Measurements from ENCODE around the gene FNDC1.

FNDC1 gene

DNA sequence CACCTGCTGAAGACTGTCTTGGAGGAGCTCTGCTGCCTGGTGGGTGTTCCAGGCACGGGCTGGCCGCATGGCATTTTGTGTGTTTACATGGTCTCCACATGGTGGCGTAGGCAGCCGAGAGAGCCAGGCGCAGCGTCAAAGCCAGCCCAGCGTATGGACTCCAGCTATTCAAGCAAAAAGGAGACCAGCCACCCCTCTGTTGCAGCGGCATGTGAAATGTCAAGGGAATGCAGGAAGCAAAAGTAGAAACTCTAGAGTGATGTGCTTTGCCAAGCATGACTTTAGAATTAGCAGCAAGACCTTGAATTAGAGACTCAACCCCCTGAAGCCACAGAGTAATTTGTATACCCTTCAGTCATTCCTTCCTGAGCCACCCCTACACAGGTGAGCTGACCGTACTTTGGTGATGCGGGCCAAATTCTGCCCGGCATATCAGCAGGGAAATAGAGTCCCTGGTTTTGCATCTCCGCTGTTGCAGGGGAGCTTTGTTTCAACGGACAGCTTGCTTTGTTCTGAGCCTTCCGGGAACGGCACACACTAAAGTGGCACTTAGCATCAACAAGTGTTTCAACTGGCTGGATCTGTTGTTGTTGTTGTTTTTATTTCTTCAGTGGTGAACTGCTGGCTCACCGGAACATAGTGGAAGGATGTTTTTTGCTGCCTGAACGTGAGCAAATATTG is 48.5 kb downstream of the FNDC1 start:
- DNase-seq (ENCODE audit: insufficient read length, low spot score), result peak; percentile 58
- peak; percentile 77 for FAIRE-seq

GRCh38 chr6:159220093-159220492 is 50.9 kb downstream of the FNDC1 start:
- FAIRE-seq, result no peak
- no peak for DNase-seq (ENCODE audit: insufficient read length, low spot score)
- TF ChIP-seq POU2F2 (IDR thresholded peaks at IDR 0.05; ENCODE audit: low read depth, low read length) (no peak), SPI1 (IDR thresholded peaks at IDR 0.05; ENCODE audit: low read depth, low read length) (no peak), POLR2A (IDR thresholded peaks at IDR 0.05; ENCODE audit: low read depth, low read length) (no peak)

More for the DNA sequence above, 48.5 kb downstream of the FNDC1 start:
- no peak for TF ChIP-seq POU2F2 (IDR thresholded peaks at IDR 0.05; ENCODE audit: low read depth, low read length)
- no peak for TF ChIP-seq POLR2A (IDR thresholded peaks at IDR 0.05; ENCODE audit: low read depth, low read length)
- TF ChIP-seq PAX5 (IDR thresholded peaks at IDR 0.05; ENCODE audit: insufficient read depth, low read length, severe bottlenecking), result no peak
- no peak for TF ChIP-seq SPI1 (IDR thresholded peaks at IDR 0.05; ENCODE audit: low read depth, low read length)
- TF ChIP-seq TAF1 (IDR thresholded peaks at IDR 0.05; ENCODE audit: low read depth, low read length), result no peak
- TF ChIP-seq POLR2AphosphoS5 (IDR thresholded peaks at IDR 0.05; ENCODE audit: low read depth, low read length), result no peak

- no peak for DNase-seq (ENCODE audit: insufficient read length, low spot score)
- no peak for TF ChIP-seq POLR2AphosphoS5 (IDR thresholded peaks at IDR 0.05; ENCODE audit: low read depth, low read length)
- TF ChIP-seq SPI1 (IDR thresholded peaks at IDR 0.05; ENCODE audit: low read depth, low read length), result no peak
- no peak for TF ChIP-seq TAF1 (IDR thresholded peaks at IDR 0.05; ENCODE audit: low read depth, low read length)
- TF ChIP-seq POLR2A (IDR thresholded peaks at IDR 0.05; ENCODE audit: low read depth, low read length), result no peak
- TF ChIP-seq POU2F2 (IDR thresholded peaks at IDR 0.05; ENCODE audit: low read depth, low read length), result no peak
- TF ChIP-seq PAX5 (IDR thresholded peaks at IDR 0.05; ENCODE audit: insufficient read depth, low read length, severe bottlenecking), result no peak
- peak; percentile 23 for FAIRE-seq
Measured at GRCh38 chr6:159221486-159222170, 52.4 kb downstream of the FNDC1 start.

DNA sequence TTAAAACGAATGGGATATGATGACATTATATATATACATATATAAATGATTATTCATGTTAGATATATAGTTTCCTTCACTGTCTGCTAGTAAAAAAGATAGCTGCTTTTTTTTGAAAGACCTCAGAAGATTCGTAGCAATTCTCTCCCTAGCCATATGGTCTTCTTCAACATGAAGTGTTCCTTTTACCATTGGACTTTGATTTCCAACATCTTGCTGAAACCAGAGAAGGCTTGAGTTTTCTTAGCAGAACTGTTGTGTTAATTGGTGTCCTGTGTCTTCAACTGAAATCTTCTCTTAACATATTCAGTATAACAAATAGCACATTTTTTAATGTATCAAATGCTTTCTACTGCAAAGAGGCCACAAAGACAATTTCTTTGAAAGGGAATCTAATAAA is 55.3 kb downstream of the FNDC1 start:
- FAIRE-seq (no peak), DNase-seq (ENCODE audit: insufficient read length, low spot score) (no peak)
- TF ChIP-seq POLR2A (IDR thresholded peaks at IDR 0.05; ENCODE audit: low read depth, low read length), result no peak
- TF ChIP-seq PAX5 (IDR thresholded peaks at IDR 0.05; ENCODE audit: insufficient read depth, low read length, severe bottlenecking), result no peak
- no peak for TF ChIP-seq SPI1 (IDR thresholded peaks at IDR 0.05; ENCODE audit: low read depth, low read length)
- TF ChIP-seq TAF1 (IDR thresholded peaks at IDR 0.05; ENCODE audit: low read depth, low read length), result no peak
- no peak for TF ChIP-seq POLR2AphosphoS5 (IDR thresholded peaks at IDR 0.05; ENCODE audit: low read depth, low read length)

DNA sequence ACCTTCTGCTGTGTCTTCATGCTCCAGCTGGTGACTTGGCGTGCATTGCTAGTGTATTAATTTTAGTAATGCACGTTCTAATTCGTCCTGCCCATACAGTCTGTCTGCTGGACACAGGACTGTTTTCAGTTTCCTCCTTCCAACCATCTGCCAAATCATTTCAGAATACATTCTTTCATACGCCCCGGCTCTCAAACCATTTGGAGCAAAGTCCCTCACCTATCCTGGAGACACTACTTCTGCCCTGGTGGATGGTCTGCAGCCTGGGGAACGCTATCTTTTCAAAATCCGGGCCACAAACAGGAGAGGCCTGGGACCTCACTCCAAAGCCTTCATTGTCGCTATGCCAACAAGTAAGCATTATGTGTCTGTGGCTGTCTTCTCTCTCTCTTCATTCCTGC is 60.5 kb downstream of the FNDC1 start:
- FAIRE-seq, result no peak
- DNase-seq (ENCODE audit: insufficient read length, low spot score), result no peak
- TF ChIP-seq SPI1 (IDR thresholded peaks at IDR 0.05; ENCODE audit: low read depth, low read length), result no peak
- no peak for TF ChIP-seq TAF1 (IDR thresholded peaks at IDR 0.05; ENCODE audit: low read depth, low read length)
- no peak for TF ChIP-seq POU2F2 (IDR thresholded peaks at IDR 0.05; ENCODE audit: low read depth, low read length)
- TF ChIP-seq POLR2AphosphoS5 (IDR thresholded peaks at IDR 0.05; ENCODE audit: low read depth, low read length), result no peak
- TF ChIP-seq POLR2A (IDR thresholded peaks at IDR 0.05; ENCODE audit: low read depth, low read length), result no peak
- no peak for TF ChIP-seq PAX5 (IDR thresholded peaks at IDR 0.05; ENCODE audit: insufficient read depth, low read length, severe bottlenecking)

DNA sequence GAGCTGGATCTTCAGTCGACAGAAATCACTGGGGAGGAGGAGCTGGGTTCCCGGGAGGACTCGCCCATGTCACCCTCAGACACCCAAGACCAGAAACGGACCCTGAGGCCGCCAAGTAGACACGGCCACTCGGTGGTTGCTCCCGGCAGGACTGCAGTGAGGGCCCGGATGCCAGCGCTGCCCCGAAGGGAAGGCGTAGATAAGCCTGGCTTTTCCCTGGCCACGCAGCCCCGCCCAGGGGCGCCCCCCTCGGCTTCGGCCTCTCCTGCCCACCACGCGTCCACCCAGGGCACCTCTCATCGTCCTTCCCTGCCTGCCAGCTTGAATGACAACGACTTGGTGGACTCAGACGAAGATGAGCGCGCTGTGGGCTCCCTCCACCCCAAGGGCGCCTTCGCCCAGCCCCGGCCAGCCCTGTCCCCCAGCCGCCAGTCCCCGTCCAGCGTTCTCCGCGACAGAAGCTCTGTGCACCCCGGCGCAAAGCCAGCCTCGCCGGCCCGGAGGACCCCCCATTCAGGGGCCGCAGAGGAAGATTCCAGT is 63.0 kb downstream of the FNDC1 start:
- no peak for DNase-seq (ENCODE audit: insufficient read length, low spot score)
- no peak for FAIRE-seq
- TF ChIP-seq TAF1 (IDR thresholded peaks at IDR 0.05; ENCODE audit: low read depth, low read length) (no peak), POLR2A (IDR thresholded peaks at IDR 0.05; ENCODE audit: low read depth, low read length) (no peak), PAX5 (IDR thresholded peaks at IDR 0.05; ENCODE audit: insufficient read depth, low read length, severe bottlenecking) (no peak), POLR2AphosphoS5 (IDR thresholded peaks at IDR 0.05; ENCODE audit: low read depth, low read length) (no peak), SPI1 (IDR thresholded peaks at IDR 0.05; ENCODE audit: low read depth, low read length) (no peak), POU2F2 (IDR thresholded peaks at IDR 0.05; ENCODE audit: low read depth, low read length) (no peak)

- TF ChIP-seq PAX5 (IDR thresholded peaks at IDR 0.05; ENCODE audit: insufficient read depth, low read length, severe bottlenecking) (no peak), POLR2A (IDR thresholded peaks at IDR 0.05; ENCODE audit: low read depth, low read length) (no peak), POU2F2 (IDR thresholded peaks at IDR 0.05; ENCODE audit: low read depth, low read length) (no peak), SPI1 (IDR thresholded peaks at IDR 0.05; ENCODE audit: low read depth, low read length) (no peak), POLR2AphosphoS5 (IDR thresholded peaks at IDR 0.05; ENCODE audit: low read depth, low read length) (no peak), TAF1 (IDR thresholded peaks at IDR 0.05; ENCODE audit: low read depth, low read length) (no peak)
- DNase-seq (ENCODE audit: insufficient read length, low spot score), result no peak
- FAIRE-seq, result no peak
Measured at GRCh38 chr6:159232751-159233150, 63.6 kb downstream of the FNDC1 start.

DNA sequence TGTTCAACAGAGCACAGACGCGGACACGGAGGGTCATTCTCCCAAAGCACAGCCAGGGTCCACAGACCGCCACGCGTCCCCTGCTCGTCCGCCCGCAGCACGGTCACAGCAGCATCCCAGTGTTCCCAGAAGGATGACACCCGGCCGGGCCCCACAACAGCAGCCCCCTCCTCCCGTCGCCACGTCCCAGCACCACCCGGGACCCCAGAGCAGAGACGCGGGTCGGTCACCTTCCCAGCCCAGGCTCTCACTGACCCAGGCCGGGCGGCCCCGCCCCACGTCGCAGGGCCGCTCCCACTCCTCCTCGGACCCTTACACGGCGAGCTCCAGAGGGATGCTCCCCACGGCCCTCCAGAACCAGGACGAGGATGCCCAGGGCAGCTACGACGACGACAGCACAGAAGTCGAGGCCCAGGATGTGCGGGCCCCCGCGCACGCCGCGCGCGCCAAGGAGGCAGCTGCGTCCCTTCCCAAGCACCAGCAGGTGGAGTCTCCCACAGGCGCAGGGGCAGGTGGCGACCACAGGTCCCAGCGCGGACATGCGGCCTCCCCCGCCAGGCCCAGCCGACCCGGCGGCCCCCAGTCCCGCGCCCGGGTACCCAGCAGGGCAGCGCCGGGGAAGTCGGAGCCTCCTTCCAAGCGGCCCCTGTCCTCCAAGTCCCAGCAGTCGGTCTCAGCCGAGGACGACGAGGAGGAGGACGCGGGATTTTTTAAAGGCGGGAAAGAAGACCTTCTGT is 64.3 kb downstream of the FNDC1 start:
- DNase-seq (ENCODE audit: insufficient read length, low spot score), result no peak
- no peak for FAIRE-seq
- TF ChIP-seq SPI1 (IDR thresholded peaks at IDR 0.05; ENCODE audit: low read depth, low read length), result no peak
- no peak for TF ChIP-seq POLR2AphosphoS5 (IDR thresholded peaks at IDR 0.05; ENCODE audit: low read depth, low read length)
- no peak for TF ChIP-seq POLR2A (IDR thresholded peaks at IDR 0.05; ENCODE audit: low read depth, low read length)
- TF ChIP-seq POU2F2 (IDR thresholded peaks at IDR 0.05; ENCODE audit: low read depth, low read length), result no peak
- no peak for TF ChIP-seq PAX5 (IDR thresholded peaks at IDR 0.05; ENCODE audit: insufficient read depth, low read length, severe bottlenecking)
- no peak for TF ChIP-seq TAF1 (IDR thresholded peaks at IDR 0.05; ENCODE audit: low read depth, low read length)

DNA sequence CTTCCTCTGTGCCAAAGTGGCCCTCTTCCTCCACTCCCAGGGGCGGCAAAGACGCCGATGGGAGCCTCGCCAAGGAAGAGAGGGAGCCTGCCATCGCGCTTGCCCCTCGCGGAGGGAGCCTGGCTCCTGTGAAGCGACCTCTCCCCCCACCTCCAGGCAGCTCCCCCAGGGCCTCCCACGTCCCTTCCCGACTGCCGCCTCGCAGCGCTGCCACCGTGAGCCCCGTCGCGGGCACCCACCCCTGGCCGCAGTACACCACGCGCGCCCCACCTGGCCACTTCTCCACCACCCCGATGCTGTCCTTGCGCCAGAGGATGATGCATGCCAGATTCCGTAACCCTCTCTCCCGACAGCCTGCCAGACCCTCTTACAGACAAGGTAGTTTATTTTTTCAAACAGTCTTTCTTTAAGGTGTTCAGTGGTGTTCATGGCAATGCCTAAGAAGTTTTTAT is 64.9 kb downstream of the FNDC1 start:
- TF ChIP-seq POU2F2 (IDR thresholded peaks at IDR 0.05; ENCODE audit: low read depth, low read length) (no peak), PAX5 (IDR thresholded peaks at IDR 0.05; ENCODE audit: insufficient read depth, low read length, severe bottlenecking) (no peak), TAF1 (IDR thresholded peaks at IDR 0.05; ENCODE audit: low read depth, low read length) (no peak), SPI1 (IDR thresholded peaks at IDR 0.05; ENCODE audit: low read depth, low read length) (no peak), POLR2A (IDR thresholded peaks at IDR 0.05; ENCODE audit: low read depth, low read length) (no peak), POLR2AphosphoS5 (IDR thresholded peaks at IDR 0.05; ENCODE audit: low read depth, low read length) (no peak)
- DNase-seq (ENCODE audit: insufficient read length, low spot score) (no peak), FAIRE-seq (no peak)

Measured in GM12891 (cell line).